Lung (tissue), 12 donors: Measurements from ENCODE around the gene CLSTN2. TPM values are rescaled to one million over a fixed set of nuclear protein-coding genes. Genes with fewer than 3 reads are reported as not detected.

Experiments
- ATAC-seq: fragments of 200-7000 bp; cut with Tn5 transposase; one replicate; pipeline ENCODE4 v1.9.1; 2020; ENCODE audit warnings: moderate number of reproducible peaks; ENCODE audit not compliant: insufficient read depth, low FRiP score
- DNase-seq, 3 donors: peaks; one replicate each; pipeline ENCODE4 v3.0.0-alpha.2; 2013 to 2017
- H3K27ac ChIP-seq, 2 donors: one replicate each; pipeline ENCODE4 v1.5.1; 2013; ENCODE audit warnings: mild to moderate bottlenecking in 2 of 2, moderate library complexity in 2 of 2, control low read depth in 1 of 2, inconsistent platforms in 1 of 2, low read depth in 1 of 2, low read length in 1 of 2
- H3K27me3 ChIP-seq, 3 donors: one replicate each; pipeline ENCODE4 v1.5.1; 2013; ENCODE audit warnings: low read length in 2 of 3; ENCODE audit not compliant: control insufficient read depth in 3 of 3, insufficient read depth in 3 of 3
- H3K36me3 ChIP-seq, 4 donors: one replicate each; pipeline ENCODE4 v1.5.1; 2013; ENCODE audit warnings: low read length in 4 of 4, mild to moderate bottlenecking in 1 of 4, moderate library complexity in 1 of 4; ENCODE audit not compliant: control insufficient read depth in 4 of 4, insufficient read depth in 4 of 4
- H3K4me1 ChIP-seq, 5 donors: one replicate each; pipeline ENCODE4 v1.5.1; 2013; ENCODE audit warnings: low read length in 5 of 5, mild to moderate bottlenecking in 2 of 5, moderate library complexity in 1 of 5; ENCODE audit not compliant: control insufficient read depth in 5 of 5, insufficient read depth in 5 of 5
- H3K4me3 ChIP-seq: one replicate; pipeline ENCODE4 v1.5.1; 2013; ENCODE audit warnings: mild to moderate bottlenecking, control low read depth, moderate library complexity
- H3K9ac ChIP-seq, 2 donors: one replicate each; pipeline ENCODE4 v1.5.1; 2013; ENCODE audit warnings: low read length in 2 of 2, control low read depth in 1 of 2; ENCODE audit not compliant: insufficient read depth in 1 of 2
- H3K9me3 ChIP-seq, 4 donors: one replicate each; pipeline ENCODE4 v1.5.1; 2013; ENCODE audit warnings: low read length in 3 of 4, mild to moderate bottlenecking in 1 of 4, moderate library complexity in 1 of 4; ENCODE audit not compliant: control insufficient read depth in 4 of 4, insufficient read depth in 3 of 4
- CTCF ChIP-seq: IDR thresholded peaks from 2 replicates; pipeline ENCODE4 v1.5.1; 2012; ENCODE audit warnings: mild to moderate bottlenecking; ENCODE audit errors: control extremely low read depth, extremely low read depth
- WGBS, 2 donors: extraction: QIAGEN DNeasy Blood & Tissue Kit; methylation state at CpG; one replicate each; pipeline ENCODE4 v1.1.7; 2013; 5-methylcytosine and 5-hydroxymethylcytosine counted together
- polyA plus RNA-seq, 2 donors: library from polyadenylated mRNA; stranded (reverse); fragments of 200-250 nt; gene quantifications; one replicate each; pipeline ENCODE4 v1.2.1, GENCODE V29; 2013
- total RNA-seq, 2 donors: library from RNA; depleted of rRNA in 1 of 2; stranded (reverse); fragments of >200 nt in 1 of 2; gene quantifications; one replicate each; pipeline ENCODE4 v1.2.1, GENCODE V29; 2014 to 2021
- donor health status: control.
- donor health status: control.
- donor health status: Bipolar disorder and iron deficiency.
- donor health status: healthy.
- donor health status: DM: yes; HTN: yes; CAD: no.

CLSTN2 gene
- total and polyA plus RNA-seq, 4 donors: 0.07 to 2.4 (median 1.3) TPM

- H3K4me1 ChIP-seq: peaks cover 0 to under 1% (median 0%) of the 10 kb centered on the region in 5 donors
- no peak overlapping the region for H3K4me3 ChIP-seq
- no peak for TF ChIP-seq CTCF
- H3K36me3 ChIP-seq: no peaks in the 10 kb centered on the region
- WGBS, 2 donors: 70 to 87% methylated on average over 3 of the region's 3 CpGs
- H3K9ac ChIP-seq: no peak overlapping the region
- ATAC-seq (no peak), DNase-seq (no peak)
- no peaks in the 10 kb centered on the region for H3K27me3 ChIP-seq
- H3K27ac ChIP-seq: no peak overlapping the region
- no peaks in the 10 kb centered on the region for H3K9me3 ChIP-seq
Observed at GRCh38 chr3:140428380-140428779, 493.4 kb downstream of the CLSTN2 start.

- WGBS, 2 donors: 78 to 91% methylated on average over 1 of the region's 1 CpG
- no peak for TF ChIP-seq CTCF
- H3K9ac ChIP-seq: no peak overlapping the region
- no peaks in the 10 kb centered on the region for H3K9me3 ChIP-seq
- DNase-seq (no peak), ATAC-seq (no peak)
- H3K27ac ChIP-seq: no peak overlapping the region
- no peak overlapping the region for H3K4me3 ChIP-seq
- no peaks in the 10 kb centered on the region for H3K4me1 ChIP-seq
- no peaks in the 10 kb centered on the region for H3K27me3 ChIP-seq
- no peaks in the 10 kb centered on the region for H3K36me3 ChIP-seq
Observed at GRCh38 chr3:140429791-140430190, 494.8 kb downstream of the CLSTN2 start.

- no peak overlapping the region for H3K9ac ChIP-seq
- 80 to 88% methylated on average over 7 of the region's 7 CpGs for WGBS, 2 donors
- H3K27me3 ChIP-seq: no peaks in the 10 kb centered on the region
- DNase-seq (no peak), ATAC-seq (no peak)
- no peaks in the 10 kb centered on the region for H3K9me3 ChIP-seq
- H3K27ac ChIP-seq: no peak overlapping the region
- no peaks in the 10 kb centered on the region for H3K4me1 ChIP-seq
- no peak overlapping the region for H3K4me3 ChIP-seq
- no peaks in the 10 kb centered on the region for H3K36me3 ChIP-seq
- no peak for TF ChIP-seq CTCF
Observed at GRCh38 chr3:140430494-140430893, 495.5 kb downstream of the CLSTN2 start.

GRCh38 chr3:140432229-140432669 lies 497.3 kb downstream of the CLSTN2 start:
- 57 to 63% methylated on average over 8 of the region's 8 CpGs for WGBS, 2 donors
- Histone ChIP-seq H3K4me1 (no peaks in the 10 kb centered on the region), H3K36me3 (no peaks in the 10 kb centered on the region), H3K4me3 (no peak overlapping the region), H3K27ac (no peak overlapping the region), H3K9me3 (no peaks in the 10 kb centered on the region), H3K27me3 (no peaks in the 10 kb centered on the region), H3K9ac (no peak overlapping the region)
- DNase-seq (no peak), ATAC-seq (no peak)
- TF ChIP-seq CTCF: no peak
